22Rv1 (cell line): ENCODE results near the gene PRR11.

ENCODE experiments used
- ZFX ChIP-seq: fragments of 450-650 bp; IDR thresholded peaks from 2 replicates; pipeline ENCODE4 v1.6.1; 2017; ENCODE audit warnings: antibody characterized with exemption, borderline replicate concordance
- TF ChIP-seq, protein P1 (sequence below): fragments of 450-650 bp; IDR thresholded peaks from 2 replicates; pipeline ENCODE4 v1.5.1; 2017; ENCODE audit warnings: mild to moderate bottlenecking

DNA sequence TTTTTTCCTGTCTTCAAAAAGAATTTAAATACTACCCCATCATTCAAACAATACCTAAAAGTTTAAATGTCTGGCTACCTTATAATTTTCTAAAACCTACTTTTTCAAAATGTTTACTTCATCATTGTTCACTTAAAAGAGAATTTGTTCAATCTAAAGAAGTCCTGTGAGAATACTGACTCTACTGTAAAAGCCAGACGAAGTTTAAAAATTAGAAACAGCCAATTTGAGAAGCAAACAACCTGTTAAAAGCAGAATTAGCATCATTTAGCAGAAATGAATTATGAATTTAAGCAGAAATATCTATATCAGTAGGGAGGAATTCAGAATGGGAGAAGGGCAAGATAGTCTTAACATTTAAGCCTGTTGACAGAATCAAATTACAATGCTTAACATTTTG, 2.6 kb upstream of the PRR11 start:
- TF ChIP-seq, protein P1, sequence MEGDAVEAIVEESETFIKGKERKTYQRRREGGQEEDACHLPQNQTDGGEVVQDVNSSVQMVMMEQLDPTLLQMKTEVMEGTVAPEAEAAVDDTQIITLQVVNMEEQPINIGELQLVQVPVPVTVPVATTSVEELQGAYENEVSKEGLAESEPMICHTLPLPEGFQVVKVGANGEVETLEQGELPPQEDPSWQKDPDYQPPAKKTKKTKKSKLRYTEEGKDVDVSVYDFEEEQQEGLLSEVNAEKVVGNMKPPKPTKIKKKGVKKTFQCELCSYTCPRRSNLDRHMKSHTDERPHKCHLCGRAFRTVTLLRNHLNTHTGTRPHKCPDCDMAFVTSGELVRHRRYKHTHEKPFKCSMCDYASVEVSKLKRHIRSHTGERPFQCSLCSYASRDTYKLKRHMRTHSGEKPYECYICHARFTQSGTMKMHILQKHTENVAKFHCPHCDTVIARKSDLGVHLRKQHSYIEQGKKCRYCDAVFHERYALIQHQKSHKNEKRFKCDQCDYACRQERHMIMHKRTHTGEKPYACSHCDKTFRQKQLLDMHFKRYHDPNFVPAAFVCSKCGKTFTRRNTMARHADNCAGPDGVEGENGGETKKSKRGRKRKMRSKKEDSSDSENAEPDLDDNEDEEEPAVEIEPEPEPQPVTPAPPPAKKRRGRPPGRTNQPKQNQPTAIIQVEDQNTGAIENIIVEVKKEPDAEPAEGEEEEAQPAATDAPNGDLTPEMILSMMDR = no peak
- TF ChIP-seq ZFX = no peak
